Colonic mucosa (tissue), 4 donors: Measurements from ENCODE around the gene RGS17. TPM values are rescaled to one million over a fixed set of nuclear protein-coding genes. Genes with fewer than 3 reads are reported as not detected.
"Not testable (repeated sequence)": the region's sequence is repeated elsewhere in the genome, so short reads cannot be mapped to it uniquely, and the experiment has no call there.

Experiments
- DNase-seq: peaks from one replicate; pipeline ENCODE4 v3.0.0-alpha.2; 2020
- H3K27ac ChIP-seq: fragments of 200-600 bp; one replicate; pipeline ENCODE4 v1.8.0; 2021
- H3K27me3 ChIP-seq: fragments of 200-600 bp; one replicate; pipeline ENCODE4 v1.8.0; 2021
- H3K36me3 ChIP-seq: fragments of 200-600 bp; one replicate; pipeline ENCODE4 v1.8.0; 2021
- H3K4me1 ChIP-seq: fragments of 200-600 bp; one replicate; pipeline ENCODE4 v1.8.0; 2021; ENCODE audit warnings: mild to moderate bottlenecking
- H3K4me3 ChIP-seq: fragments of 200-600 bp; one replicate; pipeline ENCODE4 v1.8.0; 2021
- H3K9ac ChIP-seq, 2 donors: one replicate each; pipeline ENCODE4 v1.7.0; 2013; ENCODE audit warnings: control low read depth in 2 of 2, low read depth in 2 of 2, low read length in 2 of 2
- H3K9me3 ChIP-seq: fragments of 200-600 bp; one replicate; pipeline ENCODE4 v1.8.0; 2021
- intact Hi-C: fragments of 100-400 bp; cut with DNase I; formaldehyde crosslinking; loops from one replicate; pipeline ENCODE4 v1.14.1; 2022
- total RNA-seq, 2 donors: library from RNA; stranded (reverse); fragmentation: NEBNext Ultra II Directional in 1 of 2; extraction: Animal tissue kit (Norgen Biotek cat#: 25700) in 1 of 2; gene quantifications; one replicate each; pipeline ENCODE4 v1.2.1, GENCODE V29; 2021
- TF ChIP-seq, protein P1 (sequence below): fragments of 200-600 bp; IDR thresholded peaks from one replicate; pipeline ENCODE4 v1.8.0; 2022; ENCODE audit warnings: antibody characterized with exemption, mild to moderate bottlenecking
- donor health status: healthy.
- donor health status: DM: no; HTN: no; CAD: no.
- donor health status: DM: no; HTN: no; CAD: no.

RGS17 gene
- total RNA-seq, 2 donors from 2014 or later = 0.25 to 0.53 TPM

DNA sequence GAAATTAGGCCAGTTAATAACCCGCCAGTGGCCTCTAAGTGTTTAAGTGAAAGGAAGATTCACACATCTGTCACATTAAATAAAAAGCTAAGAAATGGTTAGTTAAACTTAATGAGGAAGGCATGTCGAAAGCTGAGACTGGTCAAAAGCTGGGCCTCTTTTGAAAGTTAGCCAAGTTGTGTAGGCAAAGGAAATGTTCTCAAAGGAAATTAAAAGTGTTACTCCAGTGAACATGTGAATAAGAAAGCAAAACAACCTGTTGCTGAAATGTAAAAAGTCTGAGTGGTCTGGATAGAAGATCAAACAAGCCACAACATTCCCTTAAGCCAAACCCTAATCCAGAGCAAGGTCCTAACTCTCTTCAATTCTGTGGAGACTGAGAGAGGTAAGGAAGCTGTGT, 117.6 kb downstream of the RGS17 start:
- Histone ChIP-seq H3K27ac (no peak overlapping the region), H3K9me3 (no peaks in the 10 kb centered on the region), H3K4me3 (no peak overlapping the region), H3K4me1 (no peaks in the 10 kb centered on the region), H3K36me3 (no peaks in the 10 kb centered on the region), H3K9ac (no peak overlapping the region), H3K27me3 (no peaks in the 10 kb centered on the region)
- no peak for DNase-seq
- TF ChIP-seq, protein P1, sequence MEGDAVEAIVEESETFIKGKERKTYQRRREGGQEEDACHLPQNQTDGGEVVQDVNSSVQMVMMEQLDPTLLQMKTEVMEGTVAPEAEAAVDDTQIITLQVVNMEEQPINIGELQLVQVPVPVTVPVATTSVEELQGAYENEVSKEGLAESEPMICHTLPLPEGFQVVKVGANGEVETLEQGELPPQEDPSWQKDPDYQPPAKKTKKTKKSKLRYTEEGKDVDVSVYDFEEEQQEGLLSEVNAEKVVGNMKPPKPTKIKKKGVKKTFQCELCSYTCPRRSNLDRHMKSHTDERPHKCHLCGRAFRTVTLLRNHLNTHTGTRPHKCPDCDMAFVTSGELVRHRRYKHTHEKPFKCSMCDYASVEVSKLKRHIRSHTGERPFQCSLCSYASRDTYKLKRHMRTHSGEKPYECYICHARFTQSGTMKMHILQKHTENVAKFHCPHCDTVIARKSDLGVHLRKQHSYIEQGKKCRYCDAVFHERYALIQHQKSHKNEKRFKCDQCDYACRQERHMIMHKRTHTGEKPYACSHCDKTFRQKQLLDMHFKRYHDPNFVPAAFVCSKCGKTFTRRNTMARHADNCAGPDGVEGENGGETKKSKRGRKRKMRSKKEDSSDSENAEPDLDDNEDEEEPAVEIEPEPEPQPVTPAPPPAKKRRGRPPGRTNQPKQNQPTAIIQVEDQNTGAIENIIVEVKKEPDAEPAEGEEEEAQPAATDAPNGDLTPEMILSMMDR = no peak
- intact Hi-C loops = no loop called here

DNA sequence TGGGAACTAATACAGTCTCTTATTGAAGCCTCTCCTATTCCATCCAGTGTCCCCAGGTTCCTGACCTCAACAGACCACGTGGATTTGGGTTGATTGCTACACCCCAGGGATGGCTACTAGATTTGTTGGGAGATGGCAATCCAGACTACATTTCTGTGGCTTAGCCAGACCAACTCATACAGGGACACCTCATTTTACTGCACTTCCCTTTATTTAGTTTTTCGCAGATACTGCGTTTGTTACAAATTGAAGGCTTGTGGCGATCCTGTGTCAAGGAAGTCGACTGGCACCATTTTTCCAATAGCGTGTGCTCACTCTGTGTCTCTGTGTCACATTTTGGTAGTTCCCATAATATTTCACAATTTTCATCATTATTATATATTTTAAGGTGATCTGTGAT, 118.2 kb downstream of the RGS17 start:
- intact Hi-C loops = no loop called here
- H3K4me3 ChIP-seq = no peak overlapping the region
- no peaks in the 10 kb centered on the region for H3K9me3 ChIP-seq
- no peaks in the 10 kb centered on the region for H3K27me3 ChIP-seq
- no peaks in the 10 kb centered on the region for H3K4me1 ChIP-seq
- no peak for DNase-seq
- no peaks in the 10 kb centered on the region for H3K36me3 ChIP-seq
- no peak overlapping the region for H3K27ac ChIP-seq
- no peak overlapping the region for H3K9ac ChIP-seq
- TF ChIP-seq, protein P1 = no peak

DNA sequence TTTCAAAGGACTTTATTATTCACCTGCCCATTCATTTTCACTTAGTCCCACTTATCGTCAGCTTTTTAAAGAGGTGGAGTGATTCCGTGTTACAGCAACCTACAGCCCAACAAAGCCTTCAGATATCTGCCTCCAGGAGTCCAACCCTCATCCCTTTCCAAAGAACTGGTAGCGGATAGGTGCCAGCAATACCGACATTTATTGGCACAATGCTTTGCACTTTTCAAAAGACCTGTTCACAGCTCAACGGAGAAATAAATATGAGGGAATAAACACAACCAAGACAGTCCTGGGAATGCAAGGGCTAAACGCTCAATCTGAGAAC, 127.8 kb downstream of the RGS17 start:
- Histone ChIP-seq H3K27ac (peak overlapping the region; percentile 81), H3K4me3 (peak overlapping the region; percentile 62), H3K4me1 (peaks cover 6% of the 10 kb centered on the region), H3K9ac (peak overlapping the region; percentile 64 to 78), H3K27me3 (no peaks in the 10 kb centered on the region), H3K36me3 (no peaks in the 10 kb centered on the region), H3K9me3 (no peaks in the 10 kb centered on the region)
- DNase-seq = peak; percentile 22
- intact Hi-C loops = no loop called here
- TF ChIP-seq, protein P1 = no peak

DNA sequence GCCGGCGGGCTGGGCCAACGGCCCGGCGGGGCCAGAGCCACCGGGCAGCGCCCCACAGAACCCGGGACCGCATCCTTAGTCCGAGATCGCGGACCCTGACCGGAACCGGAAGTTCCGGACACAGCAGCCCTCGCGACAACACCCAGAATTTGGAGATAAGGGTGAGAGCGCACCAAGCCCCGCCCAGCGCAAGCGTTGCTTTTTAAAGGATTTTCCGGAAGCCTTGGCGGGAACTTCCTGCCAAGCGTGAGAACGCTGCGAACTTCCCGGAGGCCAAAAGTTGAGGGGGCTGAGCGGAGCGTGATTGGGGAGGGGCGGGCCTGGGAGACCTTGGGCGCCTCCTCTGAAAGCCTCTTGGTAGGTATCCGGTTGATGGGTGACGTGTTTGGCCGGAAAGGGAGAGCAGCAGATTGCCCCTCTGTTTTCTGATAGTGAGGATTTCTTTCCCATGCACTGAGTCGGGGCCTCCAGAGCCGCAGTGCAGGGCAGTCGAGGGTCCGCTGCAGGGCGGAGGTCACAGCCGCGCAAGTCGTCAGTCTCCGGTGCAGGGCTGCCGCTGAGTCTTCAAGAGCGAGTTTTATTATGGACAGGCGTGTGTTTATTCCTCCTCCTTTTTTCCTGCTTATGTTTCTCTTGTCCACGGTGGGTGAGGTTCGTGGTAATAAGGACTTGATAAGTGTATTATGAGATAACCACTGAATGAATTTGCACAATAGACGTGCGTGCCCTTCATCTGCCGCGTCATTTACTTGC, 128.3 kb downstream of the RGS17 start, which contains the start of gene MTRF1L:
Gene MTRF1L (minus strand): TSS at position 97 of the 753 bp plus-strand sequence. CDS start 24 bp downstream, at position 73.
- Histone ChIP-seq H3K27ac (peak within 1 kb of the TSS; percentile 81), H3K4me1 (peaks cover 6% of the 10 kb centered on the region), H3K36me3 (no peaks in the 10 kb centered on the region), H3K9me3 (no peaks in the 10 kb centered on the region), H3K27me3 (no peaks in the 10 kb centered on the region), H3K4me3 (peak within 1 kb of the TSS; percentile 62), H3K9ac (peak within 1 kb of the TSS; percentile 78 to 86)
- DNase-seq = peak; percentile 96
- intact Hi-C loops = no loop called here
- TF ChIP-seq, protein P1 = no peak

DNA sequence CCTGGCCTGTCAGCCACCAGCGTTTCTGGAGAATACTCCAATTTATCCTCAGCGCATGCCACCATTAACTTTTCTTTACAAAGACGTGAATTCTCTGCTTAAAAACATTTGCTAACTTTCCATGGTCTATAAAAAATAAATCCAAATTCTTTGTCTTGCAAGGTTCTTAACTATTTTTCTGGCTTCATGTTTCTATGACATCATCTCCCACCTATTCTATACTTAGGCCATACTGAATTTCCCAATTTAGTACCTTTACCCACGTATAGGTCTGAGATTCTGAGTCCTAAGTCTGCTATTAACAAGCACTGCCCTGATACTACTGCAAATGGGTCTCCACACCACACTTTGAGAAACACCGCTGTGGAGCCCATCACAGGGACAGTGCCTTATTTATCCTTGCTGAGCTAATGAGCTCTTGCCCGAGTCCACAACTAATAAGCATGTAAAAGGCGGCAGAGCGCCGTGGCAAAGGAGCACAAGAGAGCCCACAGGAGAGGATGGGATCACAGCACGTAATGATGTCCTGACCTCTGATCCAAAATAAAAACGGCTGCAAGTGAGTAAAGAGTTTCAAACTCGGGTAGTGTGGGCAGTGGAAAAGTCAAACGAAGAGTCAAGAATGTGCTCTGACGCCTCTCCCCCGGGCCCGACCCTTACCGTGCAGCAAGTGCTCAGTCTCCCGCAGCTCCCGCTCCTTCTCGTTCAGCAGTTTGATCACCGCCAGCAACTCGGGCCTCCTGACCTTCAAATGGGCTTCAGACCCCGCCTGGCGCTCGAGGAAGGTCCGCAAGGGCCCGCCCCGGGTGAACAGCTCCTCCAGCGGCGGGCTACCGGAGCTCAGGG, 129.1 kb downstream of the RGS17 start:
- Histone ChIP-seq H3K9me3 (no peaks in the 10 kb centered on the region), H3K27me3 (no peaks in the 10 kb centered on the region), H3K4me1 (peaks cover 6% of the 10 kb centered on the region), H3K27ac (peak overlapping the region; percentile 81), H3K4me3 (peak overlapping the region; percentile 62), H3K9ac (peak overlapping the region; percentile 78 to 86), H3K36me3 (no peaks in the 10 kb centered on the region)
- TF ChIP-seq, protein P1 = no peak
- DNase-seq = peak; percentile 20
- intact Hi-C loops = no loop called here

DNA sequence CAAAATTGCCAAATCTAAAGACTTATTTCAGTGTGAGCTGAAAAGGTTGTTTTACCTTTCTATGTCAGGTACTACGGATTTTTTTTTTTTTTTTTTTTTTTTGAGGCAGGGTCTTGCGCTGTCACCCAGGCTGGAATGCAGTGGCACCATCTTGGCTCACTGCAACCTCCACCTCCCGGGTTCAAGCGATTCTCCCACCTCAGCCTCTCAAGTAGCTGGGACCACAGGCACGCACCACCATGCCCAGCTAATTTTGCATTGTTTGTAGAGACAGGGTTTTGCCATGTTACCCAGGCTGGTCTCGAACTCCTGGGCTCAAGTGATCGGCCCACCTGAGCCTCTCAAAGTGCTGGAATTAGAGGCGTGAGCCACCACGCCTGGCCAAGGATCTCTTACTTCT, 130.3 kb downstream of the RGS17 start:
- DNase-seq, H3K9me3 ChIP-seq, intact Hi-C loops, H3K36me3 ChIP-seq, H3K27ac ChIP-seq, H3K27me3 ChIP-seq, H3K4me3 ChIP-seq, H3K4me1 ChIP-seq, H3K9ac ChIP-seq: not testable (repeated sequence)
